Stomach (tissue), 9 donors: ENCODE measurements around the gene PCDH9. TPM values are rescaled to one million over a fixed set of nuclear protein-coding genes. Genes with fewer than 3 reads are reported as not detected.
"Not testable (repeated sequence)": the region's sequence is repeated elsewhere in the genome, so short reads cannot be mapped to it uniquely, and the experiment has no call there.

Experiments
- DNase-seq, 2 donors: peaks; one replicate each; pipeline versions ENCODE4 v3.0.0 to v3.0.0-alpha.2; 2013 to 2019
- H3K27ac ChIP-seq, 5 donors: fragments of 200-600 bp in 4 of 5; sonication (generic) in 4 of 5; one replicate each; pipeline ENCODE4 v1.5.1; 2013 to 2019; ENCODE audit warnings: mild to moderate bottlenecking in 1 of 5, moderate library complexity in 1 of 5
- H3K27me3 ChIP-seq, 3 donors: fragments of 200-600 bp; sonication (generic); one replicate each; pipeline ENCODE4 v1.5.1; 2017 to 2019; ENCODE audit warnings: mixed run types in 1 of 3
- H3K36me3 ChIP-seq, 4 donors: fragments of 200-600 bp; sonication (generic); 1 replicate in 3 of 4; 2 replicates in 1 of 4; pipeline ENCODE4 v1.5.1; 2016 to 2019
- H3K4me1 ChIP-seq, 4 donors: fragments of 200-600 bp; sonication (generic); one replicate each; pipeline ENCODE4 v1.5.1; 2016 to 2019
- H3K4me3 ChIP-seq, 4 donors: fragments of 200-600 bp; sonication (generic) in 3 of 4; one replicate each; pipeline ENCODE4 v1.5.1; 2016 to 2019; ENCODE audit warnings: mild to moderate bottlenecking in 1 of 4
- H3K9me3 ChIP-seq, 4 donors: fragments of 200-600 bp; sonication (generic); one replicate each; pipeline ENCODE4 v1.5.1; 2016 to 2019
- EP300 ChIP-seq: sonication (generic); formaldehyde crosslinking; IDR thresholded peaks from one replicate; pipeline ENCODE4 v1.6.1; 2017; ENCODE audit warnings: antibody characterized with exemption
- POLR2A ChIP-seq, 4 donors: fragments of 450-650 bp; IDR thresholded peaks; one replicate each; pipeline ENCODE4 v1.6.1; 2016; ENCODE audit warnings: antibody characterized with exemption in 4 of 4, control low read depth in 2 of 4, mild to moderate bottlenecking in 1 of 4, moderate library complexity in 1 of 4
- POLR2AphosphoS5 ChIP-seq, 3 donors: sonication (generic); formaldehyde crosslinking; IDR thresholded peaks; one replicate each; pipeline ENCODE4 v1.6.1; 2016; ENCODE audit warnings: antibody characterized with exemption in 3 of 3
- WGBS, 5 donors: extraction: QIAGEN DNeasy Blood & Tissue Kit in 3 of 5; methylation state at CpG; one replicate each; pipeline versions ENCODE4 v1.1.5 to v1.1.7; 2013 to 2018; 5-methylcytosine and 5-hydroxymethylcytosine counted together
- intact Hi-C: fragments of 100-400 bp; cut with DNase I; formaldehyde crosslinking; loops from one replicate; pipeline ENCODE4 v1.15.1; 2023; ENCODE audit warnings: low total_unique reads
- polyA plus RNA-seq, 3 donors: library from polyadenylated mRNA; stranded (reverse); fragments of 200-250 nt; gene quantifications; one replicate each; pipeline ENCODE4 v1.2.3, GENCODE V29; 2013
- small RNA-seq, 4 donors: library from RNA; depleted of rRNA; stranded (forward); fragments of <200 nt; gene quantifications; one replicate each; pipeline ENCODE3, GENCODE V24; 2016
- total RNA-seq, 5 donors: library from RNA; depleted of rRNA; stranded (reverse); fragments of >200 nt; gene quantifications; one replicate each; pipeline versions ENCODE4 v1.1.0 to v1.2.3, GENCODE V29; 2014 to 2016
- TF ChIP-seq, protein P1 (sequence below), 7 experiments: fragments of 450-650 bp in 4 of 7; fragments of 200-600 bp in 3 of 7; sonication (generic) in 3 of 7; IDR thresholded peaks; one replicate each; pipeline ENCODE4 v1.5.1; 2016 to 2019; ENCODE audit warnings: antibody characterized with exemption in 7 of 7, control low read depth in 2 of 7, mild to moderate bottlenecking in 1 of 7
- donor health status: healthy with polysubstance abuse.
- donor health status: Bipolar disorder and iron deficiency.
- donor health status: healthy.

The PCDH9 gene
- total and polyA plus RNA-seq, 8 donors = 0.40 to 36.2 (median 3.7) TPM

DNA sequence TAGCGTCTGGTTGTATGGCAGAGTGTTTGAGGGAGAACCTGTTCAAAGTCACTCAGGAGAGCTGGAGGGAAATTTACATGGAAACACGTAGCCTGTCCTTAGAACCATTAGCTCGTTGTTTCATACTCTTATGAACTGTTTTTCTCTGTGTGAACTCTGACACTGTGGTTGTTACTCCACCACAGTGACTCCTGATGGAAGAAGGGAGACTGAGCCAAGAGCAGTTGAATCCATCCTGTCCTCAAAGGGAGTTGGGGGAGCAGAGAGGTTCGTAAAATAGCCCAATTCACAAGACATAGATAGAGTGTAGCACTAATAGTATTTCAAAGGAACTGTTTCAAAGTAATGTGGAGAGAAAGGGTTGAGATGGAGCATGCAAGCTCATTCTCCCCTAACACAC is 964.8 kb downstream of the PCDH9 start:
- TF ChIP-seq EP300 (no peak), POLR2AphosphoS5 (IDR thresholded peaks at IDR 0.05) (no peak), POLR2A (IDR thresholded peaks at IDR 0.05) (no peak)
- TF ChIP-seq, protein P1, sequence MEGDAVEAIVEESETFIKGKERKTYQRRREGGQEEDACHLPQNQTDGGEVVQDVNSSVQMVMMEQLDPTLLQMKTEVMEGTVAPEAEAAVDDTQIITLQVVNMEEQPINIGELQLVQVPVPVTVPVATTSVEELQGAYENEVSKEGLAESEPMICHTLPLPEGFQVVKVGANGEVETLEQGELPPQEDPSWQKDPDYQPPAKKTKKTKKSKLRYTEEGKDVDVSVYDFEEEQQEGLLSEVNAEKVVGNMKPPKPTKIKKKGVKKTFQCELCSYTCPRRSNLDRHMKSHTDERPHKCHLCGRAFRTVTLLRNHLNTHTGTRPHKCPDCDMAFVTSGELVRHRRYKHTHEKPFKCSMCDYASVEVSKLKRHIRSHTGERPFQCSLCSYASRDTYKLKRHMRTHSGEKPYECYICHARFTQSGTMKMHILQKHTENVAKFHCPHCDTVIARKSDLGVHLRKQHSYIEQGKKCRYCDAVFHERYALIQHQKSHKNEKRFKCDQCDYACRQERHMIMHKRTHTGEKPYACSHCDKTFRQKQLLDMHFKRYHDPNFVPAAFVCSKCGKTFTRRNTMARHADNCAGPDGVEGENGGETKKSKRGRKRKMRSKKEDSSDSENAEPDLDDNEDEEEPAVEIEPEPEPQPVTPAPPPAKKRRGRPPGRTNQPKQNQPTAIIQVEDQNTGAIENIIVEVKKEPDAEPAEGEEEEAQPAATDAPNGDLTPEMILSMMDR (IDR thresholded peaks at IDR 0.05) = no peak
- WGBS, 5 donors = 62 to 74% (median 66%) methylated on average over 4 of the region's 4 CpGs
- no peaks in the 10 kb centered on the region for H3K4me1 ChIP-seq
- no peaks in the 10 kb centered on the region for H3K9me3 ChIP-seq
- H3K36me3 ChIP-seq = no peaks in the 10 kb centered on the region
- no peak overlapping the region for H3K27ac ChIP-seq
- H3K4me3 ChIP-seq = no peak overlapping the region
- no peak for DNase-seq
- no peaks in the 10 kb centered on the region for H3K27me3 ChIP-seq
- intact Hi-C loops = no loop called here

DNA sequence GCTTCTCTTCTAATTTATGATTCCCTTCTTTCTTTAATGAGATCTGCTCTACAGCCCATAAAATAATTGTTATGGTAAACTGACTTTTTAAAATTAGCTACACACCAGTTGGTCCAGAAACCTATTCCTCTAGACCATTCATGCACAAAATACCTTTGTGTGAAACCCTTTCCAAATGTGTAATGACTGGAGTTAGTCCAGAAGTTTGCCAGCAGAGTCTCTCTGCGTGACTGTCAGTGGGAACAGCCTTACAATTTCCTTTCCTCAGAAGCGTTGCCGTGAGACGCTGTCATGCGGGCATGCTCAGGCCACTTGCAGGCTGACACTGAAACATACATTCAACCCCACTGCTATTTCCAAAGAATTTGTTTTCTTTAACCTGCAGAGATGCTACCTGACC is 965.2 kb downstream of the PCDH9 start:
- no peak overlapping the region for H3K4me3 ChIP-seq
- no peaks in the 10 kb centered on the region for H3K36me3 ChIP-seq
- intact Hi-C loops = no loop called here
- H3K27me3 ChIP-seq = no peaks in the 10 kb centered on the region
- H3K4me1 ChIP-seq = no peaks in the 10 kb centered on the region
- H3K27ac ChIP-seq = no peak overlapping the region
- H3K9me3 ChIP-seq = peaks cover 0 to 4% (median 0%) of the 10 kb centered on the region in 4 donors
- WGBS, 5 donors = 55 to 74% (median 63%) methylated on average over 5 of the region's 5 CpGs
- peak in 1 of 2 donors; percentile 9 for DNase-seq
- no peak for TF ChIP-seq POLR2AphosphoS5 (IDR thresholded peaks at IDR 0.05)
- TF ChIP-seq EP300 = no peak
- TF ChIP-seq POLR2A (IDR thresholded peaks at IDR 0.05) = no peak
- TF ChIP-seq, protein P1 (IDR thresholded peaks at IDR 0.05) = no peak

DNA sequence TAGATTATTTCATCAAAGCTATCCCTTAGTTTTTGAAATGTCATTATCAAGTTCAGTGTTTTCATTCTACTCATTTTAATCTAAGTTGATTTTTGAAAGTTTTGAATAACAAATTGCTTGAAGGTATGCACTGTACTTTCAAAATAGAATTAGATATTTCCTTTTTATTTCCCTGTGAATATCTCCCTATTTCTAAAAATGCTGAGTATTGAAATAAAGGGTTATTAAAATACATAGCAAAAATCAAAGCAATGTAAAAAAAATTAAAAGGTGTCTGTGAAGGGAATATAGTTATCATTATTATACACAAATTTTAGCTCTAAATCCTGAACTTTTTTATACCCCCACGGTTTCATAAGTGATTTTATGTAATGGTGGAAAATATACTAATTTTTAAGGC is 967.8 kb downstream of the PCDH9 start:
- WGBS, 5 donors = 73 to 82% (median 78%) methylated on average over 1 of the region's 1 CpG
- Histone ChIP-seq H3K4me1 (no peaks in the 10 kb centered on the region), H3K27ac (no peak overlapping the region), H3K4me3 (no peak overlapping the region), H3K9me3 (peaks cover 0 to 13% (median 0%) of the 10 kb centered on the region in 4 donors), H3K36me3 (no peaks in the 10 kb centered on the region), H3K27me3 (no peaks in the 10 kb centered on the region)
- TF ChIP-seq POLR2A (IDR thresholded peaks at IDR 0.05) = no peak
- intact Hi-C loops = no loop called here
- DNase-seq = no peak

DNA sequence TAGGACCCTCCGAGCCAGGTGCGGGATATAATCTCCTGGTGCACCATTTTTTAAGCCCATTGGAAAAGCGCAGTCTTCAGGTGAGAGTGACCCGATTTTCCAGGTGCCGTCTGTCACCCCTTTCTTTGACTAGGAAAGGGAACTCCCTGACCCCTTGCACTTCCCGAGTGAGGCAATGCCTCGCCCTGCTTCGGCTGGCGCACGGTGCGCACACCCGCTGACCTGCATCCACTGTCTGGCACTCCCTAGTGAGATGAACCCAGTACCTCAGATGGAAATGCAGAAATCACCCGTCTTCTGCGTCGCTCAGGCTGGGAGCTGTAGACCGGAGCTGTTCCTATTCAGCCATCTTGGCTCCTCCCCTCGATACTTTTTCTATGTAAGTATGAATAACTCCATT is 970.7 kb downstream of the PCDH9 start:
- H3K36me3 ChIP-seq, H3K27me3 ChIP-seq, H3K4me1 ChIP-seq, DNase-seq, H3K4me3 ChIP-seq, H3K27ac ChIP-seq, intact Hi-C loops: not testable (repeated sequence)
- H3K9me3 ChIP-seq = peaks cover 0 to 13% (median 0%) of the 10 kb centered on the region in 4 donors
- 94 to 98% (median 97%) methylated on average over 17 of the region's 17 CpGs for WGBS, 5 donors

Small RNA genes lying within 50 kb of the gene (small RNA-seq; reads per million reads assigned to genes)
- 0 reads per million in 4 donors for gene RNU7-87P
